HepG2 (cell line): Measurements from ENCODE around the gene C17orf75. TPM values are rescaled to one million over a fixed set of nuclear protein-coding genes. Genes with fewer than 3 reads are reported as not detected.
A peak's percentile ranks its signal among the peaks of the same experiment; 100 is the strongest.

Experiments used
- ATAC-seq: fragments of 200-7000 bp; cut with Tn5 transposase; 3 replicates; pipeline ENCODE4 v1.9.1; 2020; ENCODE audit warnings: mild to moderate bottlenecking, moderate library complexity
- BruUV-seq: library from RNA; stranded (reverse); fragments of 400-500 nt; replicated peaks from 2 replicates; lab custom pipeline; 2021; lab: Mats Ljungman, UMichigan
- CTCF ChIA-PET: fragments of 300-600 bp; formaldehyde crosslinking; extraction: SDS; loops from one replicate; lab custom pipeline; 2021; ENCODE audit warnings: low total read pairs, inconsistent platforms, low intra/inter-chr PET ratio; lab: Yijun Ruan, JAX
- POLR2A ChIA-PET: fragments of 350-600 bp; sonication (Branson Sonifier 250); formaldehyde crosslinking; loops from one replicate; lab custom pipeline; 2020; ENCODE audit warnings: antibody characterized with exemption, inconsistent platforms; lab: Yijun Ruan, JAX
- DNase-seq: peaks from one replicate; pipeline ENCODE4 v3.0.0-alpha.2; 2015; ENCODE audit warnings: low spot score
- FAIRE-seq: peaks from 3 replicates; lab custom pipeline; 2011; peaks lifted over from hg19 to GRCh38; lab: Jason Lieb, UNC
- H2AFZ ChIP-seq: one replicate; pipeline ENCODE4 v1.6.1; 2011; ENCODE audit warnings: low read length, inconsistent platforms
- H3K27ac ChIP-seq: fragments of 300-600 bp; 3 replicates; pipeline ENCODE4 v1.8.0; 2011; ENCODE audit warnings: mixed run types, mild to moderate bottlenecking, mixed read lengths, low read length, inconsistent platforms; ENCODE audit not compliant: insufficient read depth; ENCODE audit errors: extremely low read length
- H3K27me3 ChIP-seq, 2 experiments: fragments of 200-600 bp in 1 of 2; 2 replicates in 1 of 2; 3 replicates in 1 of 2; pipeline versions ENCODE4 v1.6.0 to v1.8.0; 2011; ENCODE audit warnings: low read length in 2 of 2, mild to moderate bottlenecking in 2 of 2, moderate library complexity in 2 of 2, inconsistent platforms in 1 of 2; ENCODE audit not compliant: insufficient read depth in 2 of 2, control insufficient read depth in 1 of 2
- H3K36me3 ChIP-seq, 2 experiments: fragments of 200-600 bp in 1 of 2; replicated peaks in 1 of 2; 2 replicates in 1 of 2; 3 replicates in 1 of 2; pipeline versions ENCODE4 v1.5.1 to v1.8.0; 2011; ENCODE audit warnings: low read length in 2 of 2, inconsistent platforms in 1 of 2; ENCODE audit not compliant: insufficient read depth in 2 of 2, control insufficient read depth in 1 of 2
- H3K4me1 ChIP-seq: 2 replicates; pipeline ENCODE4 v1.5.1; 2012; ENCODE audit warnings: low read length, inconsistent platforms; ENCODE audit not compliant: insufficient read depth
- H3K4me2 ChIP-seq: 2 replicates; pipeline ENCODE4 v1.6.0; 2011; ENCODE audit warnings: low read depth, low read length, inconsistent platforms
- H3K4me3 ChIP-seq, 3 experiments: fragments of 200-600 bp in 1 of 3; sonication (generic), shearing (Covaris generic) in 1 of 3; replicated peaks in 1 of 3; 2 replicates each; pipeline ENCODE4 v1.5.1; 2011 to 2016; ENCODE audit warnings: low read length in 3 of 3, inconsistent platforms in 2 of 3, low read depth in 2 of 3, mild to moderate bottlenecking in 2 of 3, control low read depth in 1 of 3, mixed read lengths in 1 of 3; ENCODE audit not compliant: insufficient read depth in 1 of 3
- H3K79me2 ChIP-seq: one replicate; pipeline ENCODE4 v1.6.1; 2011; ENCODE audit warnings: low read length, inconsistent platforms; ENCODE audit not compliant: insufficient read depth
- H3K9ac ChIP-seq: 2 replicates; pipeline ENCODE4 v1.6.0; 2011; ENCODE audit warnings: mild to moderate bottlenecking, low read depth, low read length, inconsistent platforms; ENCODE audit not compliant: insufficient read depth
- H3K9me3 ChIP-seq: 2 replicates; pipeline ENCODE4 v1.5.1; 2012; ENCODE audit warnings: mild to moderate bottlenecking, low read length
- H4K20me1 ChIP-seq: 2 replicates; pipeline ENCODE4 v1.6.0; 2011; ENCODE audit warnings: inconsistent platforms, mild to moderate bottlenecking, low read length, moderate library complexity; ENCODE audit not compliant: insufficient read depth
- ARNT ChIP-seq: fragments of 450-650 bp; IDR thresholded peaks from 2 replicates; pipeline ENCODE4 v1.6.1; 2017
- CBFB ChIP-seq: sonication (generic); formaldehyde crosslinking; IDR thresholded peaks from 2 replicates; pipeline ENCODE4 v1.4.0; 2020; ENCODE audit warnings: missing genetic modification reagents
- CEBPG ChIP-seq: IDR thresholded peaks from 2 replicates; pipeline ENCODE4 v1.6.1; 2016
- ISX ChIP-seq: sonication (generic); formaldehyde crosslinking; conservative IDR thresholded peaks from 2 replicates; pipeline ENCODE4 v1.5.0; 2020; ENCODE audit warnings: missing genetic modification reagents
- NCOA1 ChIP-seq: sonication (generic); formaldehyde crosslinking; IDR thresholded peaks from 2 replicates; pipeline ENCODE4 v1.9.0; 2021; ENCODE audit warnings: missing genetic modification reagents
- NR2F6 ChIP-seq, 2 experiments: IDR thresholded peaks; 2 replicates each; pipeline ENCODE4 v1.6.1; 2016; ENCODE audit warnings: antibody characterized with exemption in 1 of 2, mild to moderate bottlenecking in 1 of 2
- PHF20 ChIP-seq: sonication (generic); formaldehyde crosslinking; IDR thresholded peaks from 2 replicates; pipeline ENCODE4 v1.5.0; 2020; ENCODE audit warnings: mild to moderate bottlenecking, missing genetic modification reagents
- SIX4 ChIP-seq: sonication (generic); formaldehyde crosslinking; IDR thresholded peaks from 2 replicates; pipeline ENCODE4 v1.4.0; 2020; ENCODE audit warnings: missing genetic modification reagents
- SMARCC2 ChIP-seq: fragments of 450-650 bp; IDR thresholded peaks from 2 replicates; pipeline ENCODE4 v1.6.1; 2017; ENCODE audit warnings: antibody characterized with exemption, mild to moderate bottlenecking
- ZFAT ChIP-seq: sonication (generic); formaldehyde crosslinking; conservative IDR thresholded peaks from 2 replicates; pipeline ENCODE4 v1.8.1; 2023; ENCODE audit warnings: missing genetic modification reagents, inconsistent platforms
- ZIK1 ChIP-seq: sonication (generic); formaldehyde crosslinking; IDR thresholded peaks from 2 replicates; pipeline ENCODE4 v1.5.0; 2020; ENCODE audit warnings: mild to moderate bottlenecking, low read depth, missing genetic modification reagents, borderline replicate concordance
- ZNF260 ChIP-seq: sonication (generic); formaldehyde crosslinking; IDR thresholded peaks from 2 replicates; pipeline ENCODE4 v1.4.0; 2020; ENCODE audit warnings: missing genetic modification reagents, low read depth, mild to moderate bottlenecking, borderline replicate concordance
- ZNF264 ChIP-seq: sonication (generic); formaldehyde crosslinking; IDR thresholded peaks from 2 replicates; pipeline ENCODE4 v1.4.0; 2020; ENCODE audit warnings: missing genetic modification reagents
- ZNF326 ChIP-seq: sonication (generic); formaldehyde crosslinking; IDR thresholded peaks from 2 replicates; pipeline ENCODE4 v1.4.0; 2020; ENCODE audit warnings: missing genetic modification reagents, borderline replicate concordance
- ZNF354B ChIP-seq: sonication (generic); formaldehyde crosslinking; IDR thresholded peaks from 2 replicates; pipeline ENCODE4 v1.8.0; 2022; ENCODE audit warnings: mild to moderate bottlenecking, missing genetic modification reagents
- ZSCAN30 ChIP-seq: sonication (generic); formaldehyde crosslinking; IDR thresholded peaks from 2 replicates; pipeline ENCODE4 v1.5.0; 2020; ENCODE audit warnings: mild to moderate bottlenecking, missing genetic modification reagents
- WGBS: methylation state at CpG from one replicate; pipeline ENCODE4 v1.1.6; 2017; ENCODE audit warnings: low lambda C conversion rate; 5-methylcytosine and 5-hydroxymethylcytosine counted together
- in situ Hi-C: cut with HindIII; loops from 2 replicates; pipeline ENCODE4 v1.10.0; 2017; ENCODE audit warnings: low pct_unique_long_range_greater_than_20kb; ENCODE audit not compliant: extremely low pct_ligation_motif_present
- intact Hi-C: fragments of 100-400 bp; cut with micrococcal nuclease; formaldehyde crosslinking; loops from one replicate; pipeline ENCODE4 v1.10.0; 2022; ENCODE audit not compliant: unreplicated experiment
- polyA plus RNA-seq, 8 experiments: library from polyadenylated mRNA; depleted of rRNA in 3 of 8; stranded (reverse) in 7 of 8; unstranded in 1 of 8; fragments of >200 nt; fragmentation: Illumina TruSeq in 4 of 8; extraction: Trizol in 4 of 8; gene quantifications; 2 replicates each; pipeline versions ENCODE4 v1.2.1 to v1.2.3, GENCODE V29; 2011 to 2016; ENCODE audit warnings: low read depth in 4 of 8, missing spikeins in 1 of 8, mixed read lengths in 1 of 8; ENCODE audit not compliant: insufficient read depth in 1 of 8
- total RNA-seq, 5 experiments: library from RNA; depleted of rRNA; stranded (reverse); fragments of >200 nt; fragmentation: Illumina TruSeq; extraction: Trizol; gene quantifications; 2 replicates each; pipeline ENCODE4 v1.2.3, GENCODE V29; 2016; ENCODE audit warnings: low read depth in 1 of 5
- TF ChIP-seq, protein P1 (sequence below): sonication (generic); formaldehyde crosslinking; conservative IDR thresholded peaks from 2 replicates; pipeline ENCODE4 v1.4.0; 2020; ENCODE audit warnings: missing genetic modification reagents
- TF ChIP-seq, protein P2 (sequence below): sonication (generic); formaldehyde crosslinking; IDR thresholded peaks from 2 replicates; pipeline ENCODE4 v1.4.0; 2020; ENCODE audit warnings: missing genetic modification reagents
- TF ChIP-seq, protein P3 (sequence below): sonication (generic); formaldehyde crosslinking; IDR thresholded peaks from 2 replicates; pipeline ENCODE4 v1.5.1; 2020; ENCODE audit warnings: missing genetic modification reagents, mild to moderate bottlenecking, borderline replicate concordance

Gene C17orf75
- total and polyA plus RNA-seq, 2 of the 13 experiments (the other 11 are each of a cell fraction or from before 2014, with no cell fraction given): 16.2 to 33.0 TPM

DNA sequence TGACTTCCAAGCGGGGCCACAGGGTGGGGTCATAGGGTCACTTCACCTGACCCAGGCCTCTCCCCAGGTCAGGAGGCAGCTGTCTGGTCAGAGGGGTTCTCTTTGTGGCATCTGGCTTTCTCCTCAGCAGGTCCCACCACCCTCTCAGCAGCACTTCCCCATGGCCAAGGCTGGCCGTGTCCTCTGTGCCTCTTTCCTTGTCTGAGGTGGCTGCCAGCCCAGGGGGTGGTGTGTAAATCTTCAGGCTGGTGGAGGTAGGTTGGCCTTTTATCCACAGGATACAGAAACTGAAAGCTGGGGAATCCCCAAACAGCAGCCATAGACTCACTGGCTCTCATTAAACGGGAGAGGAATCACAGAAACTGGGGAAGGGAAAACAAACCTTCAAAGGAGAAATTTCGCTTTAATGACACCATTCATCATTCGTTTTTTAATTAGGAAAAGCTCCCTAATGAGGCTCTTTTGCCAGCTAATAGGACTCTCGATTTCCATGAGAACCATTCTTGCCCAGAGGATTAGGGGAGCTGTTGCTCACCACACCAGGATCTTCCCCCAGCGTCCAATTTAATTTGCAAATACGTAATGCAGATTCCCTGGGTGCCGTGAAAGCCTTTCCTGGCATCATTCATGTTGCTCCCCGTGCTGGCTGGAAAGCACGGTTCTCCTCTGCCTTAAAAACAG lies 18.0 kb downstream of the C17orf75 start (continued):
- TF ChIP-seq ZFAT: no peak
- no peak for TF ChIP-seq ARNT
- TF ChIP-seq SIX4 (CRISPR knock-in tag): no peak
- TF ChIP-seq ZSCAN30 (CRISPR knock-in tag): no peak
- TF ChIP-seq PHF20 (CRISPR knock-in tag): no peak
- TF ChIP-seq CBFB (CRISPR knock-in tag): no peak
- peak; percentile 26; the same call in 1 of the 2 replicates for TF ChIP-seq NR2F6 (IDR thresholded peaks at IDR 0.05)
- TF ChIP-seq NR2F6 (CRISPR knock-in tag; IDR thresholded peaks at IDR 0.05): no peak

DNA sequence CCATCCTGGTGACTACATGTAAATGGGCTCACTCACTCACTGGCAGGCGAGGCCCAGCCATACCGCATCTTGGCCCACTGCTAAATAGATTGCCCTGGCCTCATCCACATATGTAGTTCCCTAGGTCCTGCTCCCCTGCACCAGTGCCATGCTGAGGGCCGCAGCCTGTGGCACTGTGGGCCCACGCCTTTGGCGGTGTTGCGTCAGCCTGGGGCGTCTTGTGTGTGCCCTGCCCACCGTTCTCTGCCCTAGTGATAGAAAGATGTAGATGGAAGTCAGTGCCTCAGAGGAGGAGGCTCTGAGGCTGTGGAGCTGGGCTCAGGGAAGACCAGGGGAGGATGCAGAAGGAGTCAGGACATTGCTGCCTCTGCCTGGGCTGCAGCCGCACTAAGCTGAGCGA lies 18.9 kb downstream of the C17orf75 start:
- Histone ChIP-seq H3K79me2 (no peaks in the 10 kb centered on the region), H4K20me1 (no peaks in the 10 kb centered on the region), H3K4me2 (peak overlapping the region; percentile 91), H2AFZ (peak overlapping the region; percentile 16), H3K4me3 (peak overlapping the region in 1 of 3 experiments; percentile 55; a peak in 1 of 6 replicates), H3K36me3 (no peaks in the 10 kb centered on the region), H3K27me3 (no peaks in the 10 kb centered on the region; a peak in 1 of 5 replicates), H3K27ac (peak overlapping the region; percentile 4), H3K9me3 (no peaks in the 10 kb centered on the region), H3K4me1 (peaks cover 85% of the 10 kb centered on the region), H3K9ac (no peak overlapping the region)
- ChIA-PET CTCF (no interaction called here), POLR2A (interaction anchor here (2.7 kb wide), 1 partner anchor 18 kb away, joined by 10 read pairs; the partner anchor contains the start of gene C17orf75)
- DNase-seq (no peak), FAIRE-seq (no peak), ATAC-seq (peak; percentile 7)
- 60% methylated on average over 3 of the region's 10 CpGs for WGBS
- intact Hi-C loops (no loop called here), in situ Hi-C loops (loop anchor here (5.0 kb wide), 1 partner anchor 66 kb away; no protein-coding TSS in a partner anchor)
- no TSS peak for BruUV-seq
- TF ChIP-seq ZNF326 (CRISPR knock-in tag) (no peak), ZNF354B (no peak), CEBPG (CRISPR knock-in tag) (peak; percentile 37; the same call in 1 of the 2 replicates), ZIK1 (CRISPR knock-in tag) (no peak), ZNF264 (CRISPR knock-in tag) (no peak), CBFB (CRISPR knock-in tag) (no peak), NCOA1 (CRISPR knock-in tag) (no peak), ISX (CRISPR knock-in tag) (no peak), SMARCC2 (no peak), ZNF260 (CRISPR knock-in tag) (no peak)
- TF ChIP-seq, protein P1, sequence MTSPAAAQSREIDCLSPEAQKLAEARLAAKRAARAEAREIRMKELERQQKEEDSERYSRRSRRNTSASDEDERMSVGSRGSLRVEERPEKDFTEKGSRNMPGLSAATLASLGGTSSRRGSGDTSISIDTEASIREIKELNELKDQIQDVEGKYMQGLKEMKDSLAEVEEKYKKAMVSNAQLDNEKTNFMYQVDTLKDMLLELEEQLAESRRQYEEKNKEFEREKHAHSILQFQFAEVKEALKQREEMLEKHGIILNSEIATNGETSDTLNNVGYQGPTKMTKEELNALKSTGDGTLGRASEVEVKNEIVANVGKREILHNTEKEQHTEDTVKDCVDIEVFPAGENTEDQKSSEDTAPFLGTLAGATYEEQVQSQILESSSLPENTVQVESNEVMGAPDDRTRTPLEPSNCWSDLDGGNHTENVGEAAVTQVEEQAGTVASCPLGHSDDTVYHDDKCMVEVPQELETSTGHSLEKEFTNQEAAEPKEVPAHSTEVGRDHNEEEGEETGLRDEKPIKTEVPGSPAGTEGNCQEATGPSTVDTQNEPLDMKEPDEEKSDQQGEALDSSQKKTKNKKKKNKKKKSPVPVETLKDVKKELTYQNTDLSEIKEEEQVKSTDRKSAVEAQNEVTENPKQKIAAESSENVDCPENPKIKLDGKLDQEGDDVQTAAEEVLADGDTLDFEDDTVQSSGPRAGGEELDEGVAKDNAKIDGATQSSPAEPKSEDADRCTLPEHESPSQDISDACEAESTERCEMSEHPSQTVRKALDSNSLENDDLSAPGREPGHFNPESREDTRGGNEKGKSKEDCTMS: no peak
- TF ChIP-seq, protein P2, sequence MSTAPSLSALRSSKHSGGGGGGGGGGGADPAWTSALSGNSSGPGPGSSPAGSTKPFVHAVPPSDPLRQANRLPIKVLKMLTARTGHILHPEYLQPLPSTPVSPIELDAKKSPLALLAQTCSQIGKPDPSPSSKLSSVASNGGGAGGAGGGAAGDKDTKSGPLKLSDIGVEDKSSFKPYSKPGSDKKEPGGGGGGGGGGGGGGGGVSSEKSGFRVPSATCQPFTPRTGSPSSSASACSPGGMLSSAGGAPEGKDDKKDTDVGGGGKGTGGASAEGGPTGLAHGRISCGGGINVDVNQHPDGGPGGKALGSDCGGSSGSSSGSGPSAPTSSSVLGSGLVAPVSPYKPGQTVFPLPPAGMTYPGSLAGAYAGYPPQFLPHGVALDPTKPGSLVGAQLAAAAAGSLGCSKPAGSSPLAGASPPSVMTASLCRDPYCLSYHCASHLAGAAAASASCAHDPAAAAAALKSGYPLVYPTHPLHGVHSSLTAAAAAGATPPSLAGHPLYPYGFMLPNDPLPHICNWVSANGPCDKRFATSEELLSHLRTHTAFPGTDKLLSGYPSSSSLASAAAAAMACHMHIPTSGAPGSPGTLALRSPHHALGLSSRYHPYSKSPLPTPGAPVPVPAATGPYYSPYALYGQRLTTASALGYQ: no peak
- TF ChIP-seq, protein P3, sequence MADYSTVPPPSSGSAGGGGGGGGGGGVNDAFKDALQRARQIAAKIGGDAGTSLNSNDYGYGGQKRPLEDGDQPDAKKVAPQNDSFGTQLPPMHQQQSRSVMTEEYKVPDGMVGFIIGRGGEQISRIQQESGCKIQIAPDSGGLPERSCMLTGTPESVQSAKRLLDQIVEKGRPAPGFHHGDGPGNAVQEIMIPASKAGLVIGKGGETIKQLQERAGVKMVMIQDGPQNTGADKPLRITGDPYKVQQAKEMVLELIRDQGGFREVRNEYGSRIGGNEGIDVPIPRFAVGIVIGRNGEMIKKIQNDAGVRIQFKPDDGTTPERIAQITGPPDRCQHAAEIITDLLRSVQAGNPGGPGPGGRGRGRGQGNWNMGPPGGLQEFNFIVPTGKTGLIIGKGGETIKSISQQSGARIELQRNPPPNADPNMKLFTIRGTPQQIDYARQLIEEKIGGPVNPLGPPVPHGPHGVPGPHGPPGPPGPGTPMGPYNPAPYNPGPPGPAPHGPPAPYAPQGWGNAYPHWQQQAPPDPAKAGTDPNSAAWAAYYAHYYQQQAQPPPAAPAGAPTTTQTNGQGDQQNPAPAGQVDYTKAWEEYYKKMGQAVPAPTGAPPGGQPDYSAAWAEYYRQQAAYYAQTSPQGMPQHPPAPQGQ (CRISPR knock-in tag): no peak
